ENCODE results near the gene PARVA. TPM values are rescaled to one million over a fixed set of nuclear protein-coding genes. Genes with fewer than 3 reads are reported as not detected.

PARVA gene
- total RNA-seq, 2 experiments from 2014 or later, result 0.22 to 0.38 TPM

- Mint-ChIP-seq H3K27ac (no peak overlapping the region), H3K27me3 (ENCODE audit: low read depth) (peaks cover 8% of the 10 kb centered on the region)
- CTCF ChIA-PET, result interaction anchor here (0.8 kb wide), 1 partner anchor 50 kb away, joined by 4 read pairs; no protein-coding TSS in a partner anchor
These were observed 3.4 kb downstream of the PARVA start for GRCh38 chr11:12380565-12381325.

GRCh38 chr11:12381875-12382274, 4.5 kb downstream of the PARVA start:
- Mint-ChIP-seq H3K4me3 (no peak overlapping the region), H3K4me1 (ENCODE audit: low read depth) (peaks cover 4% of the 10 kb centered on the region), H3K36me3 (ENCODE audit: low read depth) (no peaks in the 10 kb centered on the region), H3K27ac (no peak overlapping the region), H3K9me3 (no peaks in the 10 kb centered on the region), H3K27me3 (ENCODE audit: low read depth) (peaks cover 6% of the 10 kb centered on the region)
- intact Hi-C loops (cut with micrococcal nuclease), result no loop called here
- DNase-seq, result no peak
- CTCF ChIA-PET, result no interaction called here

More at GRCh38 chr11:12380565-12381325, 3.4 kb downstream of the PARVA start:
- no peak for DNase-seq
- intact Hi-C loops (cut with micrococcal nuclease), result no loop called here
- H3K36me3 Mint-ChIP-seq (ENCODE audit: low read depth), result no peaks in the 10 kb centered on the region
- H3K4me1 Mint-ChIP-seq (ENCODE audit: low read depth), result peaks cover 10% of the 10 kb centered on the region
- no peak overlapping the region for H3K4me3 Mint-ChIP-seq
- no peaks in the 10 kb centered on the region for H3K9me3 Mint-ChIP-seq

- Mint-ChIP-seq H3K27me3 (ENCODE audit: low read depth) (peaks cover 6% of the 10 kb centered on the region), H3K27ac (no peak overlapping the region), H3K9me3 (no peaks in the 10 kb centered on the region), H3K4me1 (ENCODE audit: low read depth) (peaks cover 3% of the 10 kb centered on the region), H3K4me3 (no peak overlapping the region), H3K36me3 (ENCODE audit: low read depth) (no peaks in the 10 kb centered on the region)
- no peak for DNase-seq
- intact Hi-C loops (cut with micrococcal nuclease), result no loop called here
- CTCF ChIA-PET, result no interaction called here
These were observed 5.1 kb downstream of the PARVA start for GRCh38 chr11:12382451-12382850.

GRCh38 chr11:12386309-12386708, 8.9 kb downstream of the PARVA start:
- no peak for DNase-seq
- intact Hi-C loops (cut with micrococcal nuclease), result no loop called here
- Mint-ChIP-seq H3K27ac (no peak overlapping the region), H3K36me3 (ENCODE audit: low read depth) (no peaks in the 10 kb centered on the region), H3K4me3 (no peak overlapping the region), H3K27me3 (ENCODE audit: low read depth) (no peaks in the 10 kb centered on the region), H3K9me3 (no peaks in the 10 kb centered on the region), H3K4me1 (ENCODE audit: low read depth) (no peaks in the 10 kb centered on the region)
- CTCF ChIA-PET, result no interaction called here

GRCh38 chr11:12386745-12387144, 9.4 kb downstream of the PARVA start:
- H3K27me3 Mint-ChIP-seq (ENCODE audit: low read depth), result no peaks in the 10 kb centered on the region
- H3K4me3 Mint-ChIP-seq, result no peak overlapping the region
- DNase-seq, result no peak
- H3K4me1 Mint-ChIP-seq (ENCODE audit: low read depth), result no peaks in the 10 kb centered on the region
- CTCF ChIA-PET, result no interaction called here
- intact Hi-C loops (cut with micrococcal nuclease), result no loop called here
- no peaks in the 10 kb centered on the region for H3K9me3 Mint-ChIP-seq
- no peaks in the 10 kb centered on the region for H3K36me3 Mint-ChIP-seq (ENCODE audit: low read depth)
- H3K27ac Mint-ChIP-seq, result no peak overlapping the region

- intact Hi-C loops (cut with micrococcal nuclease), result no loop called here
- no peak for DNase-seq
- H3K4me3 Mint-ChIP-seq, result no peak overlapping the region
- H3K9me3 Mint-ChIP-seq, result peaks cover under 1% of the 10 kb centered on the region
- no peaks in the 10 kb centered on the region for H3K27me3 Mint-ChIP-seq (ENCODE audit: low read depth)
- CTCF ChIA-PET, result interaction anchor here (0.6 kb wide), 2 partner anchors 795 to 1577 kb away, joined by 3 read pairs; no protein-coding TSS in a partner anchor
- H3K27ac Mint-ChIP-seq, result no peak overlapping the region
- no peaks in the 10 kb centered on the region for H3K4me1 Mint-ChIP-seq (ENCODE audit: low read depth)
- no peaks in the 10 kb centered on the region for H3K36me3 Mint-ChIP-seq (ENCODE audit: low read depth)
These were observed 10.8 kb downstream of the PARVA start for GRCh38 chr11:12388173-12388572.

- Mint-ChIP-seq H3K27me3 (ENCODE audit: low read depth) (no peaks in the 10 kb centered on the region), H3K4me3 (no peak overlapping the region), H3K36me3 (ENCODE audit: low read depth) (peaks cover 2% of the 10 kb centered on the region), H3K27ac (no peak overlapping the region), H3K4me1 (ENCODE audit: low read depth) (no peaks in the 10 kb centered on the region), H3K9me3 (peaks cover 5% of the 10 kb centered on the region)
- intact Hi-C loops (cut with micrococcal nuclease), result no loop called here
- DNase-seq, result no peak
- CTCF ChIA-PET, result interaction anchor here (0.6 kb wide), 1 partner anchor 1576 kb away, joined by 3 read pairs; no protein-coding TSS in a partner anchor
These were observed 11.7 kb downstream of the PARVA start for GRCh38 chr11:12388939-12389670.

GRCh38 chr11:12389676-12390657, 12.6 kb downstream of the PARVA start:
- DNase-seq, result no peak
- Mint-ChIP-seq H3K36me3 (ENCODE audit: low read depth) (peaks cover 2% of the 10 kb centered on the region), H3K9me3 (peaks cover 5% of the 10 kb centered on the region), H3K4me1 (ENCODE audit: low read depth) (no peaks in the 10 kb centered on the region), H3K4me3 (no peak overlapping the region), H3K27ac (no peak overlapping the region), H3K27me3 (ENCODE audit: low read depth) (no peaks in the 10 kb centered on the region)
- intact Hi-C loops (cut with micrococcal nuclease), result no loop called here
- CTCF ChIA-PET, result no interaction called here

GRCh38 chr11:12390687-12391110, 13.3 kb downstream of the PARVA start:
- Mint-ChIP-seq H3K9me3 (peaks cover 5% of the 10 kb centered on the region), H3K4me1 (ENCODE audit: low read depth) (no peaks in the 10 kb centered on the region), H3K4me3 (no peak overlapping the region), H3K36me3 (ENCODE audit: low read depth) (peaks cover 2% of the 10 kb centered on the region), H3K27me3 (ENCODE audit: low read depth) (no peaks in the 10 kb centered on the region), H3K27ac (no peak overlapping the region)
- no peak for DNase-seq
- CTCF ChIA-PET, result no interaction called here
- intact Hi-C loops (cut with micrococcal nuclease), result no loop called here

- DNase-seq, result no peak
- Mint-ChIP-seq H3K4me1 (ENCODE audit: low read depth) (peaks cover 13% of the 10 kb centered on the region), H3K27ac (no peak overlapping the region), H3K9me3 (peaks cover 5% of the 10 kb centered on the region), H3K4me3 (no peak overlapping the region), H3K27me3 (ENCODE audit: low read depth) (no peaks in the 10 kb centered on the region), H3K36me3 (ENCODE audit: low read depth) (peaks cover 2% of the 10 kb centered on the region)
- intact Hi-C loops (cut with micrococcal nuclease), result no loop called here
- CTCF ChIA-PET, result no interaction called here
These were observed 15.3 kb downstream of the PARVA start for GRCh38 chr11:12392672-12393071.

- no peak overlapping the region for H3K27ac Mint-ChIP-seq
- no peak for DNase-seq
- peaks cover 5% of the 10 kb centered on the region for H3K9me3 Mint-ChIP-seq
- intact Hi-C loops (cut with micrococcal nuclease), result no loop called here
- no peaks in the 10 kb centered on the region for H3K27me3 Mint-ChIP-seq (ENCODE audit: low read depth)
- peaks cover 2% of the 10 kb centered on the region for H3K36me3 Mint-ChIP-seq (ENCODE audit: low read depth)
- no peak overlapping the region for H3K4me3 Mint-ChIP-seq
- CTCF ChIA-PET, result interaction anchor here (1.0 kb wide), 1 partner anchor 495 kb away, joined by 3 read pairs; no protein-coding TSS in a partner anchor
- H3K4me1 Mint-ChIP-seq (ENCODE audit: low read depth), result peaks cover 16% of the 10 kb centered on the region
These were observed 16.3 kb downstream of the PARVA start for GRCh38 chr11:12393691-12394090.

GRCh38 chr11:12394601-12395000, 17.2 kb downstream of the PARVA start:
- H3K9me3 Mint-ChIP-seq, result peaks cover 5% of the 10 kb centered on the region
- H3K27me3 Mint-ChIP-seq (ENCODE audit: low read depth), result no peaks in the 10 kb centered on the region
- peaks cover 16% of the 10 kb centered on the region for H3K4me1 Mint-ChIP-seq (ENCODE audit: low read depth)
- no peak overlapping the region for H3K4me3 Mint-ChIP-seq
- H3K36me3 Mint-ChIP-seq (ENCODE audit: low read depth), result peaks cover 2% of the 10 kb centered on the region
- CTCF ChIA-PET, result no interaction called here
- DNase-seq, result no peak
- intact Hi-C loops (cut with micrococcal nuclease), result no loop called here
- H3K27ac Mint-ChIP-seq, result no peak overlapping the region

All from activated naive CD4-positive, alpha-beta T cell treated with anti-CD3 and anti-CD28 coated beads for 36 hours (primary cell).